Activated gamma-delta T cell (primary cell): Measurements from ENCODE around the gene TSPAN3.

Experiments
- DNase-seq: peaks from one replicate; lab custom pipeline; 2025; lab: John Stamatoyannopoulos, UW

TSPAN3 gene

DNA sequence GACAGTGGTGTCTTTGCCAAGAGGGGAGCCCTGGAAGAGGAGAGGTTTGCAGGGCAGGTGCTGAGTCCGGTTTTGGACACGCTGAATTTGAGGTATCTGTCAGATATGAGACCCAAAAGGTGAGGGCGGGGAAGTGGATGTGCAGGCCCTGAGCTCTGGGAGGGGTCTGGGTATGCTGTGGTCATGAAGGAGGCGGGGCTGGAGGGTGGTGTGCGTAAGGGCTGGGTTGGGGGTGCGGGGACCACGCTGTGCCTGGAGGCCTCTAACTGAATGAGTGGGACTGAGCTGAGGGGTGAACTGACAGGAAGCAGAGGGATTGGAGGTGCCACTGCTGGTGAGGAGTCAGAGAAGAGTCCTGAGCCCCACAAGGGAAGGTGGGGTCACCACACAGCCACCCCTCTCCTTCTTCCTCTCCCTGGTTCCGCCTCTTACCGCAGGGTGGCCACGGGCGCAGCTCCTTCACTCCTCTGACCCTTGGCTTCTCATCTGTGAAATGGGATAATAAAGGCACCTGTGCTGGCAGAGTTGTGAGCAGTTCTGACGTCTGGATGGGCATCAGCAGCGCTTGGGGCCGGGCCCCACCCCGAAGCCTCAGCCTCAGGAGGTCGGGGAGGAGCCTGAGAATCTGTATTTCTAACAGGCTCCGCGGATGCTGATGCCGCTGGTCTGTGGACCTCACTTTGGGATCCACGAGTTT lies 47.2 kb downstream of the TSPAN3 start:
- DNase-seq = peak; percentile 27

DNA sequence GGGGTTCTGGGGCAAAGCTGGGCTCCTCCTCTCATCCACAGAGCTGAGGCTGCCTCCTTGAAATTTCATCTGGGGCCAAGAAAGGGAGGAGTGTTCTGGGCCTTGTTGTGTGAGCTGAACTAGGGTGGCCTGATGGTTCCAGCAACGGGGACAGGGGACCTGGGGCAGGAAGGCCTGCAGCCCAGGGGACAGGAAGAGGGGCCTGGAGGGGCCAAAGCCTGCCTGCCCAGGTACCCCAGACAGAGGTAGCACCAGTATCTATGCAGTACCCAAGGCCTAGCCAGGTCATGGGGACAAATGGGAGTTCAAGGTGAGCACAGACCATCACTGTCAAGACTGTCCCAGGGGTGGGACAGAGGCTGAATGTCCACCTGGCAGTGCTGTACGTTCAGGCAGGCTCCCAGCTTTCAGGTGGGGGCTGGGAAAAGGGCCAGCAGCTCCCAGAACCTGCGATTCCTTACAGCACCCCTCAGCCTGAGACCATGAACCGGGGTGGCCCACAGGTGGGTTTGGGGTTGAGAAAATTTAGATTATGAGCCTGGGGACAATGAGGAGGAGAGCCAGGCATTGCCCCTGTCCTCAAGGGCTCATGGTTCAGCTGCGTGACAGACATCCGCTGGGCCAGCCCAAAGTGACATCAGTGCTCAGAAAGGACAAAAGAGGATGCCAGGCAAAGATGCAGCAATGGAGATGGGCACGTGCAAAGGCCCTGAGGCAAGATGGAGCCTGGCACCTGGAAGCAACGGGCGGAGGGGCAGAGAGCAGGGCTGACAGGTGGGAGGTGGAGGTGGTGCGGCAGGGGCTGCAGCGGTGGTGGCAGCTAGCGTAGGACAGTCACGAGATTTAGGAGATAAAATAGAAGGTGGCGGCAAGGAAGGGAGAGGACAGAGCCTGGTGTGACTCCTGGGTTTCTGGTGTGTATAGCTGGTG lies 48.0 kb downstream of the TSPAN3 start:
- DNase-seq = no peak

DNA sequence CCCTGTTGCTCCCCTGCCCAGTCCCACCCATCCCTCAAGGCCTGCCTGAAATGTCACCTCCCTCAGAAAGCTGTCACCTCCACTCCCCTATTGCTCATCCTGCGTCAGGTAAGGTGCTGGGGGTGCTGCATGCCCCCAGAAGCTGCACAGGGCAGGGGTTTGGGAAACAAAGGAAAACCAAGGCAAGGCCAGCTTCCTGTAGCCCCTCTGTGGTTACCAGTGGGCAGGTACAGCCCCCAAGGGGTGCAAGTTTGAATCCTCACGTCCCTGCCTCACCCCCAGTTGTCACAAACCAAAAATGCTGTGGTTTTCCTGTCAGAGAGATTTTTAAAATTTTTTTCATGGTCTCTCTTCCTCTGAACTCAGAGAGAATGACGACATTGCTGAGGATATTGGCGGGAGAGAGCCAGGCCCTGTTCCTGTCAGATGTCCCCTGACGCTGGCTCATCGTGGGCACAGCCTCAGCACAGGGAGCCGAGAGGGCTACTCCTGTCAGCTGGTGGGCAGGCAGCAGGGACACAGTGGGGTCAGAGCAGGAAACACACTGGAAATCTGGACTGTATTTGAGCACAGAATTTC lies 49.0 kb downstream of the TSPAN3 start:
- DNase-seq = peak; percentile 19

DNA sequence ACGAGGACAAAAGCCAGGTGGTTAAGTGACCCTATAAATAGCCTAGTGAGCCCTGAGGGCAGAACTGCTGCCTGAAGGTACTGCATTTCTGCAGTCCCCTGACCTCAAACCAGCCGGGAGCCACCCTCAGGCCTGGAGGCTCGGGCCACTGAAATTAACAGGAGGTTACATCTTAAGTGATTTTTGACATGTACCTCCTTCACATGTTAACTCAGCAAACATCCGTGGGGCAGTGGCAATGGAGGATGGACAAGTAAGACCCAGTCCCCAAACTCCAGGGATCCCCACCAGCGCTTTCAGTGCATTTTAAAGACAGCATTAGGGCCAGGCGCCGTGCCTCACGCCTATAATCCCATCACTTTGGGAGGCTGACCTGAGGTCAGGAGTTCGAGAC lies 49.8 kb downstream of the TSPAN3 start:
- no peak for DNase-seq

DNA sequence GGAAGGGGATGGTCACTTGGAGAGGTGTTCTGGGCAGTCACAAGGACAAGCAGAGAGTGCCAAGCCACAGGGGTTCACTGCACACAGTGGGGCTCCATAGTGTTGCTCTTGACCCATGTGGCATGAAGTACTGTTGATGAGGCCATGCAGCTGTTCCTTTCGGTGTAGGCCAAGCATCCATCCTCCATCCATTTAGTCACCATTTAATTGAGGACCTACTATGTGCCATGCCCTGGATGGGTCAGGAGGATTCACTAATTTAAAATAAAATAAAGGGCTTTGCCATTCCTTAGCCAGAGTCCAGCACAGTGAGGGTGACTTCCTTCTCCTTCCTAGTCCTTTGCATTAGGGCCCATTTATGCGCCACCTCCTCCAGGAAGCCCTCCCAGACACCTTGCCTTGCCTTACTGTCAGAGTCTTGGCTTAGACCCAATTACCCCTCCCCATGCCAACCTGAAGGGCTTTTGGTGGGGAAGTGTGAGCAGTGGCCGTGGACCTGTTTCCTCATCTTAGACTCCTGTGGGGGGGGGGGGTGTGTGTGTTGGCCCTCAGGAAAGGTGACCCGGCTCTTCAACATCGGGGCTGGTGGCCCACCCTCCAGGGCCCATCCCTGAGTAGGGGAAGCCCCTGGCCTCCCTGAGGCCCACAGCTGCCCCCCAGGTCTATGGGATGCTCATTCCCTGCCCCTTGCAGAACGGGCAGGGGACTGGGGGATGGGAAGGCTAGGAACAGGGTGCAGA lies 50.4 kb downstream of the TSPAN3 start:
- DNase-seq = no peak

DNA sequence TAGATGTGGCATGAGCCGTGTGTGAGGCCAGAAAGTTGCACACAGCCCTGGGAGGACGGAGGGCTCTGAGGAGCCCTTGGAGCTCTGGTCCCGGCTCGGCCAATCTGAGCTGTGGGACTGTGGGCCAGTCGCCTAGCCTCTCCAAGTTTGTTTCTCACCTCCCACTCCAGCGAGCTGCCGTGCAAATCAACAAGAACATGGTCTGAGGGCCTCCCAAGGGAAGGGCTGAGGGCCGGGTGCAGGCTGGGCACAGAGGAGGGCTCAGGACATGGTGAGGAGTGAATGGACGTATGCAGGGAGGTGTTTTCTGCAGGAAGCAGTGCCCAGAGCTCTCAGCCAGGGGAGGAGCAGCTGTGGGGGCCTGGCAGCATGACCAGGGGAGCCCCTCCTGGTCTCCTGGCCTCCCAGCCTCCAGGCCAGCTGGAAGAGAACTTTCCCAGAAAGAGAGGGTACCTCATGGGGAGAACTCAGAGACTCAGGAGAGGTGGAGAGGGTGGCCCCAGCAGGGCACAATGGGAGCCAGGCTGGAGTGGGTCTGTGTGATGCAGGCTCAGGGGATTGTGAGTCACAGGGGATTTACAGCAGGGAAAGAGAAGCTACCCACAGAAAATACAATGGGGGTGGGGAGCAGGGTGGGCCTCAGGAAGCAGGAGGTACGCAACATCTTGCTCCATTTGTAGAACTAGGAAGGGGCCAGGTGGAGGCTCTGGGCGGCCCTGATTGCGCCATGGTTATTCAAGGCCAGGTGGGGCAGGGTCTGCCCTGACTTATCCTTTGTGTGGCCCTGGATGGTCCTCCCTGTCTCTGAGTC lies 51.2 kb downstream of the TSPAN3 start:
- no peak for DNase-seq

DNA sequence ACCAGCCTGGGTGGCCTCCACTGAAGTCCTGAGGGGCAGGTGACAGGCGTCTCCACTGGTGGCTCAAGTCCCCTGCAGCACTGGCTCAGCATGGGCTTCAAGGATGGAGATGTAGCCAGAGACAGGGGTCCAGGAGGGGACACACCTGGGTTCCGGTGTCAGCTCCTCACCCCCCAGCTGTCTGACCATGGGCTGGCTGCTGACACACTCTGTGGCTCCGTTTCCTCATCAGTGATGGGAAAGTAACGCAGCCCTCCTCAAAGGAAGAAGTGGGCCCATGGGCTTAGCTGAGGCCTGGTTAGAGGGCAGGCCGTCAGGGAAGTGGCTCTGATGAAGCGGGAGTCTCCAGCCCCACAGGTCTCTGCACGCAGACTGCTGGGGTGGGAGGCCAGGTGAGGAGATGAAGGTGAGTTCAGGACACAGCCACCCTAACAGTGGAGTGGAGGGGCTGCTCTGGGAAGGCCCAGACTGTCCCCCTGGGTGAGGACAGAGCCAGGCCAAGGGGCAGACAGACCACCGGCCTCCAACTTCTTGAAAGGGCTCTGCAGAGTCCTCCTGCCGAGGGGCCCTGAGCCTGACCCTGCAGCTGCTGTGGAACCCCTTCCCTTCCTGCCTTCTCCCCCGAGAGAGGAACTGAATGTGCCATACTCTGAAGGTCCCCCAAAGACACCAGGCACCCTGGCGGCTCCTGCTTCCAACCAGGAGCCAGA lies 52.0 kb downstream of the TSPAN3 start:
- no peak for DNase-seq

DNA sequence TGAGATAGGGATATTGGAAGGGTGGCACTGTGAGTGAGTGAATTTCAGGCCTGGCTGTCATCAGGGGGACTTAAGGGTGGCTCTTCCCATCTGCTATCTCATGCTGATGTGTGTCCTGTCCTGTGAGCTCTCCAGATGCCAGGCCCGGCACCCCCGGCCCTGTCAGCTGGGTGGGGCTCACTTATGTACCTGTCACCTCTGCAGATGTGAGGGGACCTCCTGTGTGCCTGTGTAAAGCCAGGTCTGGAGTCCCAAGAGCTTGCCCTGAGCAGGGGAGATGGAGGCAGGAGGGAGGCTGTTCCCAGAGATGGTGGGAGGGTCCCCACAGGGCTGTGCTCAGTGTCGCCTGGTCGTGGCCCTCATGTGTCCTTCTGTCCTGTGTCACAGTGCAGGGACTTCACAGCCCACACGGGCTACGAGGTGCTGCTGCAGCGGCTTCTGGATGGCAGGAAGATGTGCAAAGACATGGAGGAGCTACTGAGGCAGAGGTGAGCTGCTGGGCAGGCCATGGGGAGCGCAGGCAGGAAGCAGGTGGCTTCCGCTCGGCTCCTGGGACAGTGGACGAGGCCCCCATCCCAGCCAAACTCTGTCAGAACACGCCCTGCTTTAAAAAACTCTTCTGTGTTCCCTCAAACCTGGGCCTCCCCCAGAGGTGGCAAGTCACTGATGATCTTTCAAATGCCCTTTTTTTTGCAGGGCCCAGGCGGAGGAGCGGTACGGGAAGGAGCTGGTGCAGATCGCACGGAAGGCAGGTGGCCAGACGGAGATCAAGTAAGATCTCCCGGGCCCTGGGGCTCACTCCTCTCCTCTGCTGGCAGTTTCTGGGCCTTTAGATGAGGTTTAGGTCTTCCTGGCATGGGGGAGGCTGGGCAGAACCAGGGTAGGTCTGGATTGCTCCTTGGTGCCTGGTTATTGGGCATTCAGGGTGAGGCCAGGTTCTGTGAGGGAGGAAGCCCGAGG lies 52.9 kb downstream of the TSPAN3 start:
- no peak for DNase-seq

DNA sequence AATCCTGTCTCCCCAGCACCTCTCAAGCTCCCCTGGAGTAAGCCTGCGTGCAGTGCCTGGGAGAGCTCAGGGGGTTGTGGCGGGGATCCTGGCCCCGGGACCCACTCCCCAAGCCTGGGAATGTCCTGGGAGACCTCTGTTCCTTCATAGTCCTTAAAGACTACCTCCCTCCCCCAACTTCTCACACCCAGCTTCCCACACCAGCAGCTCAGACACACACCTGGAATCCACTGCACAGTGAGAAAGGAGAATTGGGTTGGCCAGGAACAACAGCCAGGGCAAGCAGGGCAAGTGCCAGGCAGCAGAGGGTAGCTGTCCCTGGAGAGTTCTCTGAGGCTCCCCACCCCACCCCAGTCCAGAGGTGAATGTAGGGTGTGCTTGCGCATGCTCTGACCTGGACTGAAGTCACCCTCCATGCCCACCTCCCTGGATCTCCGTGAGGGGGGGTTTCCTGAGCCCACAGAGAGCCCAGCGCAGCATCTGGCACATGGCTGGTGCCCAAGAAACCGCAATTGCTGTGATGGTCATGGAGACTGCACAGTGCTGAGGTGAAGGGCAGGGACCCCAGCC lies 53.7 kb downstream of the TSPAN3 start:
- no peak for DNase-seq

DNA sequence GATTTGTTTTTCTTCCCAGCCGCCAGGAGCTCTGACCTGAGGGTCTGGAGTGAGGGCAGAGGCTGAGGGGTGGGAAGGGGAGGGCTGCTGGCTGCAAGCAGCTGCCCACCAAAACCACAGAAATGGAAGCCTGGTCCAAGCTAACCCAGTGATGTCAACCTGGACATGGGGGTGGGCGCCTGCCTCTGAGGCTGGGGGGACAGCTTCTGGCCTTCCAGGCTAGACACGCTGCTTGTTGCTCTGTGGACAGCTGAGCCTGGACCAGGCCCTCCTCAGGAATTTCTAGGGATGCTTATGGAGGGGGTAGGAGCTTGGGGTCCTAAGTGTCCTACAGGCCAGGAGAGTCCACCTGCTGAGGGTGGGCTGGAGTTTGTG lies 54.6 kb downstream of the TSPAN3 start:
- no peak for DNase-seq

DNA sequence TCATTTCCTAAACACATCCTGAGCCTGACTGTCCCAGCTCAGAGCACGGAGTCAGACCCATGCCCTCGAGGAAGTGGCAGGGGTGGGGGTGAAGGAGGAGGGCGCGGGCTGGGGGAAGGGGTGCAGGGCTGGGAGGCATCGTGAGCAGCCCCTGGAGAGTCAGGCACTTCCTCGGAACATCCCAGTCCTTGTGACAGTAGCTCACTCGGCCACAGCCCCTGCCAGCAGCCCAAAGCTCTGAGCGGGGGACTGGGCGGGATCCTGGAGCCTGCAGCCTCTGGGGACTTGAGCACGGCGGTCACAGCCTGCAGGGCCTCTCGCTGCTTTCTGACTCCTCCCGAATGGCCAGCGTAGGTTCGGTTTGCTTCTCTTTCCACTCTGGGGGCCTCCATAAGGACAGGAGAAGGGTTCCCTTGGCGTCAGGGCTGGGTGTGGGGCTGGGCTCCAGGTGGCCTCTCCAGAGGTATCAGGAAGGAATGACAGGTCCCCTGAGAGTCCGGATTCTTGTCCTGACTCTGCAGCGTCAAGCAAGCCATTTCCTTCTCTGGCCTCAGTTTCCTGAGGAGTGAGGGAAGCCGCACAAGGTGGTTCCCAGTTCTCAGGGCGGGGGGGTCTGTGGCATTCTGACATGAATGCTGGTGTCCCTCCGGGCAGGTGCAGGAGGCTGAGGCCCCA lies 55.1 kb downstream of the TSPAN3 start:
- no peak for DNase-seq

DNA sequence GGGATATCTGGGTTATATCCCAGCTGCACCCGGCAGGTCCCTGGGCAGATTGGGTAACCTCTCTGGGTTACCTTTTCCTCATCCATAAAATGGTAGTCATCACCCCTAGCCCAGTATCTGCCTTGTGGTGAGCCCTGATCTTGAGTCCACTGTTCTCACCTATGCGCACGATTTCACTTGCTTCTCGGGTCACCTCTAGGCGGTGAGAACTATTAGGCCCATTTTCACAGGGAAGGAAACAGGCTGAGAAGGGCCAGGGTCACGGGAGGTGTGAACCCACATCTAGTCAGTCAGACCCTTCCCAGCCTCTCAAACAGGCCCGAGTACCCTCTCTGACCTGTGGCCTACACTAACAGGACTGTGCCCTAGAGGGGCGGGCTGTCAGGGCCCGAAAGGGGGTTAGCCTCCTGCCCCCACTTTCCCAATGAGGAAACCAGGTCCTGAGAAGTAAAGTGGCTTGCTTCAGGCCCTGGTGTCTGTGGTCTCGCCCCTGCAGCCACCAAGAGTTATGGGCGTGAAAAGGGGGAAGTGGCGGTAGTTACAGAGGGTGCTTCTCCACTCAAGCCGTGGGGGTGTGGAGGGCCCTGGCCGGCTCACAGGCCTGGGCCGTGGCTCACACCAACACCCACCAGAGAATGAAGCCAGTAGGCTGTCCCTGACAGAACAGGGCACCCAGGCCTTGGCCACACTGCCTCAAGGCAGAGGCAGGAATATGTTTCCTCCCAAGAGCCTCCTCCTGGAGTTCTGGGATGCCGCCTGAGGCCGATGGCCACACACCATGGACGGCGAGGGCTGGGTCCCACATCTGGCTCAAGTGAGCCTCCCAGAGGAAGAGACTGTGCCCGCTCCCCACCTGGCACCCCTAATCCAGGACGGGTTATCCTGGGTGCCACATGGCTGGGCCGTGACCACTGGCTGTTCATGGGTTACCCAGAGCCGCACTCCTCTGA lies 56.5 kb downstream of the TSPAN3 start:
- no peak for DNase-seq

DNA sequence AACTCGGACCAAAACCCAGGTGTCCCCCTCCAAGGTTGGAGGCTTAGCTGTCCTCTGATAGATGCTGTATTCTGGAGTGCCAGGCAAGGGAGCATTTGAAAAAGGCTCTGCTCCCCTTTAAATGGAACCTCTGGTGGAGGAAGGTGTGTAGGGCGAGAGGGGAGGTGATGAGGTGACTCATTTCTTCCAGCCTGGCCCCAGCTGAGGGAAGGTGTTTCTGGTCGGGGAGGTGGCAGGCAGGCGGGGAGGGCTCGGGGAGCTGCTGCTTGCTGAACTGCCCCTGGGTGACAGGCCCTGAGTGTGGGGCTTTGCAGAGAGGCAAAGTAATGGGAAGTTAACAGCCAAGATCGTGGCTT lies 57.2 kb downstream of the TSPAN3 start:
- DNase-seq = peak; percentile 68

DNA sequence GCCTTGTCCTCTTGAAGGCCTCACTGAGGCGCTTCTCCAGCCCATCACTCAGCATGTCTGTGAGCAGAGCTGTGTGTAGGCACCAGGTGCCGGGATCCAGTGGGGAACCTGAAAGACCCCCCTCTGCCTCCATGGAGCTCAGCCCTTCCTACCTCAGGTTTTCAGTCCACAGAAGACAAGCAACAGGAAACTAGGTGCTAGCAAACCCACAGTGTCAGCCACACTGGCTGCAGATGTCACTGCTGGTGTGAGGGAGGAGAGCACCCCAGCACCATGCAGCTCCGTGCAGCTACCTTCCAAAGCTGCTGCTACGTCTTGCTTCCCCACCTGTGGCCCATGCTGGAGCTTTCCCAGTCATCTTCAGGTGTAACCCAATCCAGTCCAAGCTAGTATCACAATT lies 58.0 kb downstream of the TSPAN3 start:
- DNase-seq = no peak

DNA sequence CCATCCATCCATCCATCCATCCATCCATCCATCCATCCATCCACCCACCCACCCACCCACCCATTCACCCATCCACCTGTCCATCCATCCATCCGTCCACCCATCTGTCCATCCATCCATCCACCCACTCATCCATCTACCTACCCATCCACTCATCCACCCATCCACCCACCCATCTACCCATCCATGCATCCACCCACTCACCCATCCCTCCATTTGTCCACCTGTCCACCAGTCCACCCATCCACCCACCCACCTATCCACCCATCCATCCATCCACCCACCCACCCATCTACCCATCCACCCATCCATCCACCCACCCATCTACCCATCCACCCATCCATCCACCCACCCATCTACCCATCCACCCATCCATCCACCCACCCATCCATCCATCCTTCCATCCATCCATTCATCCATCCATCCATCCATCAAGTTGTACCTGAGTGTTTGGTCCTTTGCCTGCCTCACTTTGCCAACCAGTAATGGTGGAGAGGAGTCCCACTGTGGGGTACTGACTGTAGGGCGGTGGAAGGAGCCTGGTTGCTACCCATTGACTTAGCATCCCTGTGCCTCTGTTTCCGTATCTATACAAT lies 58.7 kb downstream of the TSPAN3 start:
- DNase-seq = no peak

DNA sequence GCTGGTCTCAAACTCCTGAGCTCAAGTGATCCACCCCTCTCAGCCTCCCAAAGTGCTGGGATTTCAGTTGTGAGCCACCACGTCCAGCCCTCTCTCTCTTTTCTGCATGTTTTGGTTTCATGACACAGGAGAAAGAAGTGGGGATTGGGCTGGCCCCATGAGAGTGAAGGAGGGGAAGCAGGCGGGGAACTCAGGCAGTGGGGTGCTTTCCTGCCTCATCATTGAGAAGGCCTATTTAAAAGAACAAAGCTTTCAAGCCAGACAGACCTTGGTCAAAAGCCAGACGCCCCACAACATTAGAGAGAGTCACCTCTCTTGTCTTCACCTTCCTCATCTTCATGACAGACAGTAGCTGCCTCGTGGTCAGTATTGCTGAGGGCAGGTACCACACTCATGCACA lies 60.1 kb downstream of the TSPAN3 start:
- DNase-seq = no peak

DNA sequence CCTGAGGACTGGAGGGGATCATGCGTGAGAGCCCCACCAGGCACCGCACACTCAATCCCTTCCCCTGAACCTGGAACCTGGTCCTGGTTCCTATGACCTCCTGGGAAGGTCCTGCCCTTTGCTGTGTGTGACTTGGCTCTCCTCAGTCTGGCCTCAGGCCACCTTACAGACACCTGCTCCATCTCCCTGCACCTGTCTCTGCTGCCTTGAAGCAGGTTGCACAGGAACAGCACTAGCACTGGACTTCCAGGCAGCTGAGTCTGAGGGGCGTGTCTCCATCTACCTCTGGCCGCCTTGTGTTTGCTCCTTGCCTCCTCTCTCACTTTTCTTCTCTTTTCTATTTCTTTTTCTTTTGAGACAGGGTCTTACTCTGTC lies 60.6 kb downstream of the TSPAN3 start:
- no peak for DNase-seq
